NCI-H1417 (cell line): ENCODE results near the gene GCLC.
"Not testable (repeated sequence)": the region's sequence is repeated elsewhere in the genome, so short reads cannot be mapped to it uniquely, and the experiment has no call there.

ENCODE experiments used
- DNase-seq, 3 experiments: peaks; one replicate each; lab custom pipeline; 2025; lab: John Stamatoyannopoulos, UW

The GCLC gene

DNA sequence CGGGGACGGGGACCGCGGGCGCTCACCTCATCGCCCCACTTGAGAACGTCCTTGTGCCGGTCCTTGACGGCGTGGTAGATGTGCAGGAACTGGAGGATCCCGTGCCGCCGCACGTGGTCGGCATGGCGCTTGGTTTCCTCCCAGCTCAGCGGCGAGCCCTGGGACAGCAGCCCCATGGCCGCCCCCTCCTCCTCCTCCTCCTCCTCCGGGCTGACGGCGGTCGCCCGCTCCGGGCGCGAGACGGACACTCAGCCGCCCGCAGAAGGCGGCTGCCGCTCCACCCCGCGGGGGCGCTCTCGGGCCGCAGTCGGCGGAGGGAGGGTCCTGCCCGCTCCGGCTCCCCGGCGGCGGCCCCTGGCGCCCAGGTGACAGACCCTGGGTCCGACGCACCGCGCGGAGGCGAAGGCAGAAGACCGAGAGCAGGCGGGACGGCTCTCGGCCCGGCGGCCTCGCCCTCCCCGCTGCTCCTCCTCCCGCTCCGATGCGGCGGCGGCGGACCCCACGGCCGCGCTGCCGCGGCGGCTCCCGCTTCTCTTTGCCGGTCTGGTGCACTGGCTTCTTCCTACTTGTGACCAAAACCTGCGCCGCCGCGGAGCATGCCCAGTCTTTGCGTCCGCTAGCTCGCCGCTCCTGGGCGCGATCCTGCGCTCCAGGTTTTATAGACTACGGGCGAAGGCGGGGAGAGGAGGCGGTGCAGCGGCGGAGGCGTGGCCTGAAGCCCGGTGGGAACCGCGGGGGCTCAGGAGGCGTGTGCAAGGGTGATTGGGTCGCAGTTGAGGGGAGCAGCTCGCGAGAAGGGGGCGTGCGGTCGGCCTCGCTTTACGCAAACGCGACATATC lies at the start of gene GCLC:
GCLC (minus strand) TSS at position 632 of the 839 bp plus-strand sequence; CDS start at position 176, 456 bp downstream.
- peak; percentile 93 to 95 (median 95) for DNase-seq

DNA sequence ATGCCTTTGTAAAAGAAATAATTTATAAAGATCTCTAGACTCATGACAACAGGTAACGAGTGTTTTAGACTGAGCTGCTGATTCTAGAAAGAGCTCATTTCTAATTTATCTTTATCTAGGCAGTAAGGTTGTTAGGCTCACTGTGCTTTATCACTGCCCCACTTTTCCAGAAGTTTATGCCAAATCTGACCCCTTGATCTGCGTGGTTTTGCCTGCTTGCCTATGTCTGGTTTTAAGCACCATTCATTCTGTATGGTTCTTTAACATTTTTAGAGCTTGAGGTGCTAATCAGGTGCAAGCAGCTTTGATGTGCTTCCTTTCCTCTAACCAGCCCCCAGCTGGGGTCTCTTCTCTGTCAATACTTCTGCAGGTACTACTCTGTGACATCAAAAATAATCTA lies 49.7 kb upstream of the GCLC start:
- DNase-seq, result no peak

DNA sequence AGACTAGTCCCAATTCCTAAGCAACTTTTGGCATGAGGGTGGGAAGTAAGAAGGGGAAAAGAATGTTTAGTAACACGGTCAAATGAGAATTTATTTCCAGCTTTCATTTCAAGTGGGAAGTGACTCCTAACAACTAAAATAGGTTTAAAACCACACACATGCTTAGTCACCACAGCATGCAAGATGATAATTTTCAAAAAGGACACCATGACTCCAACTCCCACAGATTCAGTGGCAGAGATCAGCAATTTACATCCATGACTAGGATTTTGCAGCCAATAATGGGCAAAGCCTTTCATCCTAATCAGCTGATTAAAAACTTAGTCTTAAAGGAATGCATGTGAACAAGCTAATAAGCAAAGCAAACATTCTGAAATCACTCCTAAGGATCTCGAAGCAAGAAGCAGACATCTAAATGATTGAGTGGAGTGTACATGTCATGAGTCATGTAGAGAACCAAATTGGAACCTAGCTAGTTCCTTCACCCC lies 48.1 kb upstream of the GCLC start:
- no peak for DNase-seq

DNA sequence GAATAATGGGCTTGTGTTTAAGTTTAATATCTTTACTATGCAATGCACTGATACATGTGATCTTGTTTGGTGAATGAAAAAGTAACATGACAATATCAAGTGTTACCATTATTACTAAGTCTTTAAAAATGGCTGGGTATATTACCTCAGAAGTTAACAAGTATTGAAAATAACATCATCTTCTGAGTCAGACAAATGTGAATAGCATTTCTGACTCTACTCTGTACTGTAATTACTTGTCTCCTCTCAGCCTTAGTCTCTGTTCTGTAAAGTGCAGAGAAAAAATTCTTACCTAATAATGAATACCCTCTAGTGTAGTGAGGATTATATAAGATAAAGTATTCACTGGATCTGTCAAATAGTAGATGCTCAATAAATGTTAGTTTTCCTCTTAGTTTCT lies 47.0 kb upstream of the GCLC start:
- DNase-seq, result no peak

DNA sequence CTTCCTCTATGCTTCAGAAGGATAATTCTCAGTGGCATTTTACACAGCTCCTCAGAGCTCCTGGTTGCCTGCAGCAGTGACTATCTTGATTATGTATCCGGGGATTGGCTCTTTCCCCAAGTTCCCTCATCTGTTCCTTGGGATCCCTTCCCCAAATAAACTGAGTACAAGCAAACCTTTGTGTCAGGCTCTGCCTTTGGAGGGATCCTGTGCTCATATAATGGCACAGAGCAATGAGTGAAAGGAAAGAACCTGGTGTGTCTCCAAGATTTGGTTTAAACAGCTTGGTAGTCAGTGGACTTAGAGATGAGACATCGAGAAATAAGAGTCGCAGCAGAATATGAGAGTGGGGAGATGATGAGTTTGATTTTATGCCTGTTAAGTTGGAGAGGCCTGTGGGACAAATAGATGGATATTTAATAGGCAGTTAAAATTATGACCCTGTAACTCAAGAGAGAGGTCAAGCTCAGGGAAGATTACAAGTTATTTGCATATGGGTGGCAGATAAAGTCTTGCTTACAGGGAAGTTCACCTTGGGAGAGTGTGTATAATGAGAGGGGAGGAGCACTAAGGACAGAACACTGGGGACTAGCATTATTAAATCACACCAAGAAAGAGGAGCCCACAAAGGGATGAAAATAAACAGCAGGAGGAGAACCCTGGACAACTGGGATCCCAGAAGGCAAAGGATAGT lies 44.1 kb upstream of the GCLC start:
- no peak for DNase-seq

DNA sequence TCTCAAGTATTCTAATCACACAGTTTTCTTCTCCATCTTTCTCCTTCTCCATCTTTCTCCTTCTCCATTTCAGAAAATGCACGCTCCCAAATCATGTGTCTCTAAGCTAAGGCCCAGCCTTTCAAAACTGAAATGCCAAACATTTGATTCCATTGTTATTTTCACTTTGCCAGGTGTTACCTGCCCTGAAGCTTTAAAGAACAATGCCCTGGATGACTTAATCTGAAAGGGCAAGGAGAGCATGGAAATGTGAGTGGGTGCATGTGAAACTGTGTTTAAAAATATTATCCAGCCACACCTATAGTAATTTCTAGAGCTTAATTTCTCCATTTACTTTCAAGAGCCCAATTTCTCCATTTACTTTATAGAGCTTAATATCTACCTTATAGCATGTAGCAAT lies 42.4 kb upstream of the GCLC start:
- peak in 2 of 3 experiments; percentile 16 to 62 for DNase-seq

DNA sequence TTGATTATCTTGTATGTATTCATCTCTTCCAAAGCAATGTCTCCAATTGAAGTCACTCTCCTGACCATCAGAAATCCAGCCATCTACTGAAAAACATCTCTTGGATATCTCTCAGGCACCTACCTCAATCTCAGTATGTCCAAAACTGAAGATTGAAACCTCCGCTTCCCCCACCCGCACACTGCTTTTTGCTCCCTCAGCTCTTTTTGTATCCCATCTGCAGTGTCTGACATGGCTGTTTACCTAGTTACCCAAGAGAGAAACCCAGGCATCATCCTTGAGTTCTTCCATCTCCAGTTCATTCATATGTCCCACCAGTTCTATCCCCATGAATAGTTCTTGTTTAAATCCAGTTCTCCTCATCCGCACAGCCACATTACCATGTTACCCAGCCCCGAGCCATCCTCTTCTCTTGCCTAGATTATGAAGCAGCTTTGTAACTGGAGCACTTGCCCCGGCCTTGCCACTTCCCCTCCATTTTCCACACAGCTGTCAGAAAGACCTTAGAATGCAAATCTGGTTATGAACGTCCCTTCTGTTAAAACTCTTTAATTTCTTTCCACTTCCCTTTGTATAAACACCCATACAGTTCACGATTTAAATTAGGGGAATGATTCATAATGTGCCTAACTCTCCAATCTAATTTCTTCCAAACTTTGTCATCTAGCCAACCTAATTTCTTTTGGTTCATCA lies 40.5 kb upstream of the GCLC start:
- no peak for DNase-seq

DNA sequence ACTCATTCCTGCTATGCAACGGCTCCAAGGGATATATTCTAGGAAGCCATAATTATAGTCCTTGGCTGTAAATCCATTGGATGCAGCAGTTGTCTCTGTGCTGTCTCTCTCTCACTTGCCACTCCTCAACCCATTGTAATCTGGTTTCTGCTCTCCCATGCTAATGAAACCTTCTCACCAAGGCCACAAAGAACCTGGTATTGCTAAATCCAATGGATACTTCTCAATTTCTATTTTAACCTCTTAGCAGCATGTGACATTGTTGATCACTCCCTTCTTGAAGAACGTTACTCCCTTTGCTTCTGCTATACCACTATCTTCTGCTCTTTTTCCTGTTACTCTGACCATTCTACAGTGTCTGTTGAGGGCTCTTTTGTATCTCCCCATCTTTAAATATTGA lies 39.8 kb upstream of the GCLC start:
- no peak for DNase-seq

DNA sequence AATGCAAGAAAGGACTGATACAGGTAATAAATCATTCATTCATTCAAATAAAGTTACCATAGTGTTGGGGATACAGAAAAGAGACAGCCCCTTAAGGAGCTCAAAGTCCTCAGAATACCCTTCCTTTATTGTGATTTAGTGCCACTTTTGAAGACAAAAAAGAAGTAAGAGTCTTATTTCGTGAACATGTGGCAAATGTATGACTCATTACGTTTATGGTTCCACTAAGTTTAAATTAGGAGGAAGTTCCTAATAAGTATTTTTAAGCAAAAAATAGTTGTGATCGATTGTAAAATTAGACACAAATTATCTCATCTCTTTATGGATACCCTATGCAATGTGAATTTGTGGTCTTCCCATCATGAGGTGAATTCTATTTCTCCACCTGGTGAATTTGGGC lies 38.5 kb upstream of the GCLC start:
- DNase-seq, result no peak

DNA sequence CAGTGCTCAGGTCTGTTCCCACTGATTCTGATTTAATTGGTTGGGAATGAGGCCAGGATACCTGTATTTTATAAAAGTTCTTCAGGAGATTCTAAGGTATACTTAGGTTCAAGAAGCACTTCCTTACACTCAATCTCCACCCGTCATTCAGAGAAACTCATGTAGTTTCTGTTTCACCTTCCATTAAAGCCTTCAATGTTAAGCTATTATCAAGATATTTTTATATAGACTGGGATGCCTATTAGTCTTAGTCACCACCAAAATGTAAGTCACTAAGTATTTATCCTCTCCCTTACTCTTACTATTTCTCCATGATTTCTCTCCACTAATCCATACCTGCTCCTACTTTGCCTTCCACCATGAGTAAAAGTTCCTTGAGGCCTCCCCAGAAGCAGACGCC lies 38.1 kb upstream of the GCLC start:
- DNase-seq, result no peak

DNA sequence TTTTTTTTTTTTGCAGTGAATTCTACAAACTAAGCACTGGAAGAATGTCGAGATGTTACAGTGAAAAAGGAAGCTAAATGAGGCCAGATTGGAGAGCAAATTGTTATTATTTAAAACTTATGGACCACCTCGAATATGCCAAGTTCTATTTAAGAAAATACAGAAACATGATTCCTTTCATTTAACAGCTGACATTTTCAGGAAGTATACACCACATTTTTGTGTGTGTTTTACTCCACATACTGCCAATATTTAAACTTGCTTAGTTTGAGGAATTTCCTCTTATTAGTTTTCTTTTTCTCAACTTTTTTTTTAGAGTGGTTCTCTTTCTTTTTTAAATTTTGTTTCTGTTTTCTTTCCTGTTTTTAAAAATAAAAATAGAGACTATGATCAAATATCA lies 37.0 kb upstream of the GCLC start:
- DNase-seq, result no peak

DNA sequence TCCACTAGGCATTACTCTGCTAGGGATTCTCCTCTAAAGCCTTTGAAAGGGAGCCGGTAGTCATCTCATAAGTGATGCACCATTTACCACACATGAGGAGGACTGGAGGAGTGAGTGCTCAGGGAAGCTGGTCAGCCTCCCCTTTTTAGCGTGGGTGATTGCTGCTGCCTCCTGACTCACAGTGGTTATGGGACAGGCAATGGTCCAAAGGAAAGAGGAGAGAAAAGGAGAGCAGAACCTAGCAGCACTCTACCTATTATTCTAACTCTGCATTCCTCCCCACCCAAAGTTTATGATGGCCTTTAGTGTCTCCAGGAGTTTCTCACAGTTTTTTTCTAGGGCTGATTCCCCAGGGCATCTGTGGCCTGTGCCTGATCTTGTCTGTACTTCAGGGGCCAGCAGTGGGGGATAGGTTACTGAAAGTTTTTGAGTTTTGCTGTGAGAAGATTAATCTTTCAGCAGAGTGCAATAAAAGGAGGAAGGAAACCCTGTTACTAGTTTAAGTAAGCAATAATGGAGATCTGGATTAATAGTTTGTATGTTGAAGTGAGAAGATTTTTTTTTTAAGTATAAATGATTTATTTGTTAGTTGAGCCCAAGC lies 36.4 kb upstream of the GCLC start:
- DNase-seq, result no peak

DNA sequence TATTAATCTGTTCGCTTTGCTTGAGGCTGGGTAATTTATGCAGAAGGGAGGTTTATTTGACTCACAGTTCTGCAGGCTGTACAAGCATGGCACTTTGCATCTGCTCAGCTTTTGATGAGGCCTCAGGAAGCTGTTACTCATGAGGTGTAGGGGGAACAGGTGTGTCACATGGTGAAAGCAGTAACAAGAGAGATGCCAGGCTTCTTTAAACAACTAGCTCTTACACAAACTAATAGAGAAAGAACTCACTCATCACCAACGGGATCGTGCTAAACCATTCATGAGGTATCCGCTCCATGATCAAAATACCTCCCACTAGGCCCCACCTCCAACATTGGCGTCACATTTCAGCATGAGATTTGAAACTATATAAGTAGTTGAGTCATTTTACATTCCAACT lies 34.4 kb upstream of the GCLC start:
- no peak for DNase-seq

DNA sequence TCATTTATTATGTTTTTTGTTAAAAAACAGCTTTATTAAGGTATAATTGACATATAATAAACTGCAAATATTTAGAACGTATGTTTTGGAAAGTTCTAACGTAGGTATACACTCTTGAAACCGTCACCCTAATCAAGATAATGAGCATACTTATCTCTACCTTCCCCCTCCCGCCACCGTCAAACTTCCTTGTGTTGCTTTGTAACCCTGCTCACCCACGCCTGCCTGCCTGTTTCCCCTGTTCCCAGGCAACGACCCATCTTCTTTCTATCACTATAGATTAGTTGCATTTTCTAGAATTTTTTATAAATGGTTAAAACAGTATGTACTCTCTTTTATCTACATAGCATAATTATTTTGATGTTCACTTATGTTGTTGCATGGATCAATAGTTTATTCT lies 33.5 kb upstream of the GCLC start:
- DNase-seq, result peak in 1 of 3 experiments; percentile 10

DNA sequence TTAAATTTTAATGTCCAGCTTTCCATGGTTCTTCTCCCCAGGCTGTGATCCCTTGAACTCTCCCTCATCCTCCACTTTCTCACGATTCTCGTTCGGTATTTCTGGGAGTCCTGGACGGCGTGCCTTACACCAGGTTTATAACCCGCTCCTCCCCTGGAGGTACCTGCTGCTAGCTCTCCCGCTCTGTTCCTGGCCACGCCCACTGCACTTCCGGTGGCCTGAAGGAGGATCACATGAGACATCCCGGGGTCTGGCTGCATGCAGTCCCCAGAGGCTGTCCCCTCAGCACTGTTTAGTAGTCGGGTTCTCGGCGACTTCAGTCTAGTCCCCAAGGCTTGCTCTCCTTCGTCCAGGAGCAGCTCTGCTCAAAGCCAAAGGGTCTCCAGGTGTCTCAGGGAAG lies 28.4 kb upstream of the GCLC start:
- no peak for DNase-seq

DNA sequence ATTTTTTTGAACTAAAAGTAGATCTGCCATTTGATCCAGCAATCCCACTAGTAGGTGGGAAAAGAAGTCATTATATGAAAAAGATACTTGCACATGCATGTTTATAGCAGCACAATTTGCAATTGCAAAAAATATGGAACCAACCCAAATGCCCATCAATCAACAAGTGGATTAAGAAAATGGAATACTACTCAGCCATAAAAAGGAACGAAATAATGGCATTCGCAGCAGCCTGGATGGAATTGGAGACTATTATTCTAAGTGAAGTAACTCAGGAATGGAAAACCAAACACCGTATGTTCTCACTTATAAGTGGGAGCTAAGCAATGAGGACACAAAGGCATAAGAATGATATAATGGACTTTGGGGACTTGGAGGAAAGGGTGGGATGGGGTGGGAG lies 27.5 kb upstream of the GCLC start:
- DNase-seq, result not testable (repeated sequence)

DNA sequence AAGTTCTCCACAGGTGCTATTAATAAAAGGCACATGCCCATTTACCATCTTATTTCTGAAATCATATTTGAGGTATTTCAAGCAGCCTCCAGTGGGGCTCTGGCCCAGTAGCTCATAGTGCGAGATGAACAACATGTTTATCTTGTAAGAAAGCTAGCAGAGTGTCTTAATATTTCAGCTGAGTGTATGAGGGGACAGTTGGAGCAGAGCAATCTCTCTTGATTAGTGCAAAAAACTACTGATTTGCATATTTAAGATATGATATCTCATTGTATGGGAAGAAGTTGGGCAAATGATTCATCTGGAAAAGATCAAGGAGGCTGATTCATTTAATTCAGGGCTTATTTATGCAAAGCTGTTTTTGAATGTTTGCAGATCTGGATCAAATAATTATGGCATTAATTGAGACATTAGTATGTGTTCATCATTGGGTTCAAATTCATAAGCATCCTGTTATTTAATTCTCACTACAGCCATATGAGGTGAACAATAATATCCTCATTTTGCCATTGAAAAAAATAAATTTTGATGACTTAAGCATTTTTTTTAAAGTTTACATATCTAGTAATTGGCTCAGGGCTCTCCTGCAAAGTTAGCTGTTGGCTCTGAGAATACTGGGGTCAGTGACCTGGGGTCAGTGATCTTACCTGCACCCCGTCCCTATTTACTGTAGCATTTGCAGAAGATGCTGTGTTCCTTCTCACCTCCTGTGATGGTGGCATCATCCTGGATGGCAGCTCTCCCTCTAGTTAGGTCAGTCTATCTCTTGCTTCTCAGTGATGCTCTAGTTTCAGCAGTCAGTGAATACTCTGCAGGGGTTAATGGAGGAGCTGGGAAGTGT lies 24.1 kb upstream of the GCLC start:
- DNase-seq, result no peak

DNA sequence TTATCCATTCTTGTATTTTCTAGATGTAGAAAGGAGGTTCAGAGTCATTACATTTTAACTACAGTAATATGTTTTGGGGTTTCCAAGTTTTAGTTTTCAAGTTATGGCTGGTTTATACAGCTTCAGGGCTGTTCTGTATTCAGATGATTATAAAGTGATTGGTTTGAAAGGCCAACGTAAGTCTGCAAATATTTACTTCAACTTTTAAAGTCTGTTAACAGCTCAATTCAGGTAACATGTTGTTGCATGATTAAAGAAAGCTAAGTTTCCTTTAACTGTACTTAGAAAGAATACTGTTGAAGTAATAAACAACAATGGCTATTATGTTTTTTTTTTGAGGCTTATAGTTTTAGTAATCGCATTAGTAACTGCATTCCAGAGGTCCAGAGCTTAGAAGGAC lies 22.8 kb upstream of the GCLC start:
- no peak for DNase-seq

DNA sequence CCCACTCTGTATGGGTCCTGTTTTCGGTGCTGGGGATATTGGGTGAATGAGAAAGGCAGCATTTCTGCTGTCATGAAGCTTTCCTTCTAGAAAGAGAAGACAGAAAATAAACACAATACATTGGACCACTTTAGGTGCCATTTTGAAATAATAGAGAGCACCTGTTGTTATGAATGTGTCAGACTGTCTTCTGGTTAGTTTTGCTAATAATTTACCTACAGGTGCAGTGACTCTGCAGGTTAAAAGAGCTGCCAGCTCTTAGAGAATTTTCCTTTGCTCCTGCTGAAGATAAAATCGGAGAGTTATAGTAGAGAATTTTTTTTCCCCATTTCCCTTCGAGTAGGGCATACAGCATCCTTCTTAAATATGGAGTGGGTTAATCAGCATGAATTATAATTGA lies 21.9 kb upstream of the GCLC start:
- DNase-seq, result peak in 2 of 3 experiments; percentile 14 to 63

DNA sequence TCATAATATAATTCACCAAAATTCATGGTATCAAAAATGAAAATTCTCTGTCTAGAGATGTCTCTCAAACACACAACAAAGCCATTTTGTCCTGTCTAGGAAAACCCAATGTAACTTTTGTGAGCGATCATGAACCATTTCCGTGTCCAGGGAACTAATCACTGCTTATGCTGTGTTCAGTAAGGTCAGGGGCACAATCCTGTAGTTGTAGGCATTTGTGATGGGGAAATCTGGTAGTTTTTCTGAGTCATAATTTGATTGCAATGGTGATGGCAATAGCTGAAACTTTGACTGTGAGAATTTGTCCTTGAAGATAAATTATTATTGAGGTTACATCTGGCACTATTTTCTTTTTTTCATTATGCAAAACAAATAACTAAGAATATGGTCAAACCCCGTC lies 21.0 kb upstream of the GCLC start:
- no peak for DNase-seq

DNA sequence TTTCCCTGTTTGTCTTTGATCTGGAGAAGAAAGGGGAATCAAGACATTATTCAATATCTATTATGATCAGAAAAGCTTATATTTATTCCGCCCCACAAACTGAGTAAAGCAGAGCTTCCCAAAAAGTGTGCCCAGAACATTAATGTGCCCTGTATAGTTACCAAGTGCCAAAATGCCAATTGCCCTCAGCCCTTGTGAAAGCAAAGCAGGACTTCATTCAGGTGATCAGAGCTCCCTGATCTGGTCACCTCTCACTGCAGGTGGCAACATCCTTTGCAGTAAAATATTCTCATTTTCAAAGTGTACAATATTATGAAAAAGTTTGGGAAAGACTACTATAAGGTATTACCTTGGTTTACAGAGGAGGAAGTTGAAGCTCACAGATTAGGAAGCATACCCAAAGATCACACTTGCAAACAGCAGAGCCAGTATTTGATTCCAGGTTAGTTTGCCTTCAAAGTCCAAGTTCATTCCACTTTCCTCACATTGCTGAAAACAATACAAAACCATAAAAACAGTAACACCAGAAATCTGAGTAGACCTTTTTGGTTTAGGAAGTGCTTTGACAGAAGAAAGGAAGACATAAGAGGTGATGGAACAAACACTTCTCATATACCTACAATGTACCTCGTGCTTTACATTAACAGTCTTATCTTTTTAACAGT lies 19.6 kb upstream of the GCLC start:
- no peak for DNase-seq
